CD4-positive, alpha-beta T cell treated with Interferon alpha-2 for 1 hour (primary cell): Measurements from ENCODE around the gene SLC25A22.

Experiments used
- DNase-seq, 2 donors: peaks; one replicate each; pipeline ENCODE4 v3.0.0-alpha.2; 2020 to 2022

The SLC25A22 gene

DNA sequence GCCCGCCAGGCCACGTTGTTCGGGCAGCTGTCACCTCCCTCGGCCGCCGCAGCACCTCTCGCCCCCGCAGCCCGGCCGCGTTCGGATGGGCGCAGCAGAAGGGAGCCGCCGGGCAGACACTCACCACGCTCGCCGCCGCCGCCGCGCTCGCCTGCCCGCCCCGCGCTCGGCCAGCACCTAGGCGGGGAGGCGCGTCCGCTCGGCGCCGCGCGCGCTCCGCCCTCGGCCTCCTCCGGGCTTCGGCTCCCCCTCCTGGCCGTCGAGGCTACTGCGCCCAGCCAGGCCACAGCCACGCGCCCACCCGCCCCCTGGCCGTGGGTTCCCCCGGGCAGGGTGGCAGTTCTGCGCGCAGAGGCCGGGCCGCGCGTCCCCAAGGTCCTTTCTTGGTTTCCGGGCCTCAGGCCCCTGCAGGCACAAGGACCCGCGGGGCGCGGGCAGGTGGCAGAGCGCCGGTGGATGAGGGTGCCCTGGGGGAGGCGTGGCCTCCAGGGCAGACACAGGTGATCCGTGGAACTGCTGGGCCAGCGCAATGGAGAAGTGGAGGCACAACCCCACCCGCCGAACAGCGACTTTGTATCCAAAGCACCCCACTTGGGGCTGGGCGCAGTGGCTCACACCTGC is at the start of gene SLC25A22:
TSS of gene SLC25A22 (minus strand) at position 189 of the 621 bp plus-strand sequence. CDS start 3,275 bp downstream, outside the sequence.
- peak; percentile 76 to 87 for DNase-seq

DNA sequence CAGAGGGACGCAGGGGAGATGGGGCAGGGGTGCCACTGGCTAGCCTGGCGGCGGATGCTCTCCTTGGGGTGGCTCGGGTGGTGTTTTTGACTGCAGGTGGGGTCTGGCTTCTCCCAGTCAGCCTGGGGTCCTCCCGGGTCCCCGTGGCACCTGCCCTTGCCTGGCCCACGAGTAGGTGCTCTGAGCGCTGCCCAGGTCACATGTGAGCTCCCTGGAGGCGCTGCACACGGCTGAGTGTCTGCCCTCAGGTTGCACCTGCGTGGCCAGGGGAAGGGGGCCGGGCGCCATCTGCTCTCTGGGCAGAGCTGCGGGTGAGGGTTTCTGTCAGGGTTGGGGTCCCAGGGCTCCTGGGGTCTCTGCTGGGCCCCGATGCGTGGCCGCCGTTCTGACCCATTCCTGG is 49.8 kb upstream of the SLC25A22 start:
- no peak for DNase-seq

GRCh38 chr11:846496-847098 is 48.5 kb upstream of the SLC25A22 start:
- no peak for DNase-seq

DNA sequence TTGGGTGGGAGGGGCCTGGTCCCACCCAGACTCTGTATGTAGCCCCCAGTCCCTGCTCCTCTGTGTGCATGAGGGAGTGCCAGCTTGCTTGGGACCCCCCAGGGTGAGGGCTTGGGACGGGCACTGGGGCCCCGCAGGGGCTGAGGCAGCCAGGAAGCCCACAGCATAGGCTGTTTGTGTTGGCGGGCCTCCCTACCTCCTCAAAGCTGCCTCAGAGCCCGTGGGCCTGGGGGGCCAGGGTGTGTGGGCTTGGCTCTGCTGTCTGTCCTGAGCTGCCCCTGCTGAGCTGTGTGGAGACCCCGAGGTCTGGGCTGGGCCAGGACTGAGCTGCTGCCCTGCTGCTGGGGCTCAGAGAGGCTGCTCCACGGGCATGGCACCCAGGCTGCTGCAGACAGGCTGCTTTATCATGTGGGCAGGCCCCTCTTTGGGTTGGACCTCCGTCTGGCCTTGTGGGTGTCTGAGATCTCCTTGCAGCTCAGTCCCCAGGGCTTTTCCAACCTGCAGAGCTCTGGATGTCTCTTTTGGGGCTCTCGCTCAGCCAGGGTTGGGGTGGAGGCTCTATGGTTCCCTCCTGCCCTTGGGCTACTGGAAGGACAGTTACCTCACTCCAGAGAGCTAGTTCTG is 47.9 kb upstream of the SLC25A22 start:
- DNase-seq = no peak

- peak in 1 of 2 donors; percentile 45 for DNase-seq
These were observed 46.9 kb upstream of the SLC25A22 start for GRCh38 chr11:844693-845644.

DNA sequence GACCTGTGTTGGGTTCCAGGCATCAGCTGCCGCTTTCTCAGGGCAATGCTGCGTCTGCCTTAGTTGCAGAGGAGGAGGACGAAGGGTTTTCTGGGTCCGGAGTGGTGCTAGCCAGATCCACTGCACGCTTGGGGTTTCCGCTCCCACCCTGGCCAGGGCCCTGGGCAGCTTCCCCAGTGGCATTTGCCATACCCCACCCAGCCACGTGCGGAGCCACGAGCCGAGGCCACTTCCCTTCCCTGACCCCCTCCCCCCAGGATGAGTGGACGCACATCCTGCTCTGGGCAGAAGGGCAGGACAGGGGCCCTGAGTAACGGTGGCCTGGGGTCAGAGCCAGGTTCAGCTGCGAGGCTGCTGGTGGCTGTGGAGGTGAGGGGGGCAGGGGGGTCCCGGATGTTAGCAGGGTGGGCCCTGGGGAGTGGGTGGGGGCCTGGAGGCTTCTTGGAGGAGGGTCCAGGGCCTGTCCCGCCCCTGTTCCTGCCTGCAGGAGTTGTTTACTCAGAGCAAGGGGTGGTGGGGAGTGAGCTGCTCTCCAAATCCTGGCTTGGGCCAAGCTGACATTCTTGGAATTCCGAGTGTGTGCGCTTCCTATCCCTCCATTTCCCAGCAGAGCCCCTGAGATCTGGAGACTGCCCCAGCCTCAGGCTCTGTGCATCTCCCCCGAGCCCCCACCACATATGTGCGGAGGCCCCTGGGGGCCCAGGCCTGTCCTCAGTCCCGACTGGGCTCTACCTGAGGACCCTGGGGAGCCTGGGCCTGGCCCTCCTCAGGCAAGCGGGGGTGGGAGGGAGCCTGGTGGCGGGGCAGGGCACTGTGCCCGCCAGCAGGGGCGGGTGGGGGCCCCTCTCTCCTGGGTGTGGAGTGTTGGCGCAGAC is 46.0 kb upstream of the SLC25A22 start:
- peak in 1 of 2 donors; percentile 57 for DNase-seq

DNA sequence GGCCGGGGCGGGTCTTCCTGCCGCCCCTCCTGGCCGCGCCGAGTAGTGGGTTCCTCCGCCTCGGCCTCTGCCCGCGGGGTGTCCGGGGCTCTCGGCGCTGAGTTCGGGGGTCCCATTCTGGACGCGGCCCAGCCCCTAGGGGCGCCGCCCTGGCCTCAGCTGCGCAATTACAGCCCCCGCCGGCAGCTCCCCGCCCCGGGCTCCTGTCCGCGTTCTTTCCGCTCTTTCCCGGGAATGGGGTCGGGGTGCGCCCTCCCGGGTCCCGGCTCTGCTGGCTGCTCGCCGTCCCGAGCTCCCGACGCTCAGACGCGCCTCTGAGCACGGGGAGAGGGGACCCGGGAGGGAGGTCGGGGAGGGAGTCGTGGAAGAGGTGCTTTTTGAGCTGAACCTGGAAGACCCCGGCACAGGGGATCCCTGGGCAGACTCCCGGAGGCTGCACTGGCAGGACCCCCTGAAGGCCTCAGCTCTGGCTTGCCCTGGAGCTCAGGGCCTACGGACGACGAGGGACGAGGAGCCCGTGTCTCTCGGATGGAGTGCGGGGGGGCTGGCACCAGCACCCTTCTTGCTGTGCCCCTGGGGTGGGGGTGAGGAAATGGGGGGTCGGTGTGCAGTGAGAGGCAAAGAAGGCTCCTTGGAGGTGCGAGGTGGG is 45.1 kb upstream of the SLC25A22 start:
- DNase-seq = no peak

DNA sequence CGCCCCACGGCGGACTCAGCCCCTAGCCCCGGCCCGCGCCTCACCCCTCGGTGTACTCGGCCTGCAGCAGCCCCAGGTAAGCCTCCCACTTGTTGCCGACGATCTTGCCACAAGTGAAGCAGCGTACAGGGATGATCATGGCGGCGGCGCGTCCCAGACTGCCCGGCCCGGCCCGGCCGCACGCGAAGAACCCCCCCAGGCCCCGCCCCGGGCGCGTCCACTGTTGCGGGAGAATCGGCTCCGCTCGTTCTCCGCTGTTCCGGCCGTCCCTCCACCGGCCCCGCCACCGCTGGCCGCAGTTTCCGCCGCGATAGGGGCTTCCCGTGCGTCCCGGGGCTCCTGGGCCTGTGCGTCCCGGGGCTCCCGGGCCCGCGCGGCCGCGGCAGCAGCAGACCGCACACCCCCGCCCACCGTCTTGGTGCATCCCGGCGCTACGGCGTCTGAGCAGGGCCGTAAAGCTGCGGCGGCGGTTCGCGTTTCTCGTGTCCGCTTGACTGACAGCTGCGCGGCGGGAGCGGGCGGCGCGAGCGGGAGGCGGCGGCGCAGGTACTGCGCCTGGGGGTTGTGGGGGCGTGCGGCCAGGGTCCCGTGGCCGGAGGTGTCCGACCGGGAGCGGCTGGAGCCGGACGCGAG is 44.4 kb upstream of the SLC25A22 start, which contains the start of the genes POLR2L and TSPAN4:
TSS of gene POLR2L (minus strand) at position 160 of the 633 bp plus-strand sequence. CDS start at position 139, 21 bp downstream.
TSS of gene TSPAN4 (plus strand) at position 483 of the 633 bp plus-strand sequence. CDS start 7,453 bp downstream, outside the sequence.
- peak; percentile 83 to 91 for DNase-seq

- DNase-seq = no peak
These were observed 43.9 kb upstream of the SLC25A22 start for GRCh38 chr11:841981-842369.

DNA sequence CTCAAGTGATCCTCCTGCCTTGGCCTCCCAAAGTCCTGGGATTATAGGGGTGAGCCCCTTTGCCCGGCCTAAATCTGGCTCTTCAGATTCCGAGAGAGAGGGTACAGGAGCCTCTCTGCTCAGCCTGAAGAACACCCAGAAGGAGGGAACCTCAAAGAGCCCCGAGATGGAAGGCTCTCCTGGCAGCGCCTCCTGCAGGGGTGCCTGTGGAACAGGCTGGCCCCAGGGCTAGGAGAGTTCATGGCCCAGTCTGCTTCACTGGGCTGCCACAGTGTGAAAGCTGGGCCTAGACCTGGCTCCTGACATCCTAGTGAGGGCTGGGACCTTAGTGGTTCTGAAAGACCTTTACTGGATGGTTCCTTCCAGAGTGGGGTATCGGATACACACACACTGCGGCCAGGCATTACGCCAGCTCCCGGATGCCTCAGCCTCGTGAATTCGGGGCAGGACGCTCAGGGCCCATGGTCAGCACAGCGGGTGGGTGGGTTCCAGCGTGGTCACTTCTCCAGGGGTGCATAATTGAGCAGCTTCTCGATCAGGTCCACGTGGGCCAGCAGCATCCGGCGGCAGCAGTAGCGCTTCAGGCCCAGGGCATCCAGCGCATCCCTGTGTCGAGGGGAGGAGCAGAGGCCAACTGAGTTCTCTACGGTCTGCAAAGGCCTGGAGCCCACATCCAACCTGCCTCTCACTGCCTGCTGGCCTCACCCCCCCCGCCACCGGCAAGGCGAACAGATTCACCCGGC is 42.0 kb upstream of the SLC25A22 start:
- DNase-seq = no peak

DNA sequence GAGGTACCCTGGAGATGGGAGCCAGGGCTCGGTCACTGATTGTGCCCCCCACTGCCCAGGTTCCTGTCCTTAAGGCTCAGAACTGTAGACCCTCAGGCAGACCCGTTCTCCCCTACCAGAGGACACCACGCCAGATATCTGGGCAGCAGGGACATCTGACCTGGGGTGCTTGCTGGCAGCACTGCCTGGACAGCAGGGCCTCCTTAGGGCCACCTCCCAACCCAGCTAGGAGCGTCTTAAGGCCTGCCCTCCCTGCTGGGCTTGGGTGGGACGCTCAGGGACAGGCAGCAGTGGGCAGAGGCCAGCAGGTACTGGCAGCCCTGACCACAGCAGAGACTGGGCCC is 41.2 kb upstream of the SLC25A22 start:
- no peak for DNase-seq

GRCh38 chr11:838441-839279 is 40.6 kb upstream of the SLC25A22 start:
- DNase-seq = no peak

GRCh38 chr11:837990-838307 is 39.9 kb upstream of the SLC25A22 start:
- no peak for DNase-seq

DNA sequence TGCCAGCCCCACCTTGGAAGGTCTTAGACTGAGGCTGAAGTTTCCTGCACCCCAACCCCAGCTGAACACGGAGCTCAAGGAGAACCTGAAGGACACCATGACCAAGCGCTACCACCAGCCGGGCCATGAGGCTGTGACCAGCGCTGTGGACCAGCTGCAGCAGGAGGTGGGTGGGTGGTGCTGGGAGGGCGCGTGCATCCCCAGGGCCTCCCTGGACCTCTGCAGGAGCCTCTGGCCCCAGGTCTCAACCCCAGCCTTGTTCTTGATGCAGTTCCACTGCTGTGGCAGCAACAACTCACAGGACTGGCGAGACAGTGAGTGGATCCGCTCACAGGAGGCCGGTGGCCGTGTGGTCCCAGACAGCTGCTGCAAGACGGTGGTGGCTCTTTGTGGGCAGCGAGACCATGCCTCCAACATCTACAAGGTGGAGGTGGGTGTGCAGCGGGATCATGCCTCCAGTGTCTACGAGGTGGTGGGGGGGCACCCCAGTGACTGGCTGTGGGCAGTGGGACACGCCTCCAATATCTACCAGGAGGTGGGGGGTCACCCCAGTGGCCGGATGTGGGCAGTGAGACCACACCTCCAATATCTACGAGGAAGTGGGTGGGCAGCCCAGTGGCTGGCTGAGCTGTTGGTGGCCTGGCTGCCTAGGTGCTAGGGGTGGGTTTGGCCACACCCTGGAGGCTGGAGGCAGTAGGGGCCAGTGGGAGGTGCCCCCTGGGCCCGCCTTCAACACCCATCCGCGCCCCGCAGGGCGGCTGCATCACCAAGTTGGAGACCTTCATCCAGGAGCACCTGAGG is 39.3 kb upstream of the SLC25A22 start:
- no peak for DNase-seq

DNA sequence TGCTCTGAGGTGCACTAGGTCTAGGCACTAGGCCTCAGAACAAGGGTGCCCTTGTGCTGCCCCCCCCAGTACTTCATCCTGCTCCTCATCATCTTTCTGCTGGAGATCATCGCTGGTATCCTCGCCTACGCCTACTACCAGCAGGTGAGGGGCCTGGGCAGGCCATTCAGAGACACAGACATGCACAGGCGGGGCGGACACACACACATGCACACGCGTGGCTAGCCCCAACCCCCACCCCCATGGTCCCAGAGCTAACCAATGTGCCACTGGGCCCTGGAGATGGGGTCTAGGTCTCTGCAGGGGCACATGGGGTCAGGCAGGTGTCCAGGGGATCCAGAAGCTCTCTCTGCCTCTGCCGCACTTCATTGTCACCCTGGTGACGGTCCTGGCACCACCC is 38.6 kb upstream of the SLC25A22 start:
- no peak for DNase-seq

GRCh38 chr11:836274-836673 is 38.2 kb upstream of the SLC25A22 start:
- DNase-seq = no peak

- DNase-seq = no peak
These were observed 36.6 kb upstream of the SLC25A22 start for GRCh38 chr11:834371-835316.
